ENCODE data around the gene VAV1. TPM values are rescaled to one million over a fixed set of nuclear protein-coding genes. Genes with fewer than 3 reads are reported as not detected.

VAV1 gene
- total RNA-seq, 1 experiment from 2014 or later: 0.05 TPM

- no peak for DNase-seq (ENCODE audit: low read depth, low spot score)
- H3K27me3 ChIP-seq (ENCODE audit: control insufficient read depth, insufficient read depth, low read length): no peaks in the 10 kb centered on the region
- POLR2A ChIA-PET: interaction anchor here (0.6 kb wide), 1 partner anchor 13 kb away, joined by 4 read pairs; no protein-coding TSS in a partner anchor
- H3K9me3 ChIP-seq (ENCODE audit: control insufficient read depth, insufficient read depth, low read depth, low read length): no peaks in the 10 kb centered on the region
- CTCF ChIA-PET: interaction anchor here (1.4 kb wide), 1 partner anchor 124 kb away, joined by 11 read pairs; no protein-coding TSS in a partner anchor
- peak within 1 kb of the TSS; percentile 73 to 81 for H3K4me3 ChIP-seq (ENCODE audit: low read depth in 2 of 2, low read length in 2 of 2)
- H3K36me3 ChIP-seq (ENCODE audit: control insufficient read depth, insufficient read depth, low read length): no peaks in the 10 kb centered on the region; the same call in none of the 2 replicates
- ATAC-seq: peak; percentile 10
- BruUV-seq (replicated peaks): no TSS peak
- intact Hi-C loops (cut with micrococcal nuclease; ENCODE audit: unreplicated experiment) (loop anchor here (2.0 kb wide), 1 partner anchor 123 kb away; no protein-coding TSS in a partner anchor), in situ Hi-C loops (cut with HindIII; ENCODE audit: low pct_unique_long_range_greater_than_20kb, low sequenced_read_pairs) (no loop called here)
- H3K4me1 ChIP-seq (ENCODE audit: control insufficient read depth, insufficient read depth, low read length): peaks cover 33% of the 10 kb centered on the region
- no peak for TF ChIP-seq POLR2AphosphoS5 (IDR thresholded peaks at IDR 0.05; ENCODE audit: low read depth, low read length)
- TF ChIP-seq, protein P1, sequence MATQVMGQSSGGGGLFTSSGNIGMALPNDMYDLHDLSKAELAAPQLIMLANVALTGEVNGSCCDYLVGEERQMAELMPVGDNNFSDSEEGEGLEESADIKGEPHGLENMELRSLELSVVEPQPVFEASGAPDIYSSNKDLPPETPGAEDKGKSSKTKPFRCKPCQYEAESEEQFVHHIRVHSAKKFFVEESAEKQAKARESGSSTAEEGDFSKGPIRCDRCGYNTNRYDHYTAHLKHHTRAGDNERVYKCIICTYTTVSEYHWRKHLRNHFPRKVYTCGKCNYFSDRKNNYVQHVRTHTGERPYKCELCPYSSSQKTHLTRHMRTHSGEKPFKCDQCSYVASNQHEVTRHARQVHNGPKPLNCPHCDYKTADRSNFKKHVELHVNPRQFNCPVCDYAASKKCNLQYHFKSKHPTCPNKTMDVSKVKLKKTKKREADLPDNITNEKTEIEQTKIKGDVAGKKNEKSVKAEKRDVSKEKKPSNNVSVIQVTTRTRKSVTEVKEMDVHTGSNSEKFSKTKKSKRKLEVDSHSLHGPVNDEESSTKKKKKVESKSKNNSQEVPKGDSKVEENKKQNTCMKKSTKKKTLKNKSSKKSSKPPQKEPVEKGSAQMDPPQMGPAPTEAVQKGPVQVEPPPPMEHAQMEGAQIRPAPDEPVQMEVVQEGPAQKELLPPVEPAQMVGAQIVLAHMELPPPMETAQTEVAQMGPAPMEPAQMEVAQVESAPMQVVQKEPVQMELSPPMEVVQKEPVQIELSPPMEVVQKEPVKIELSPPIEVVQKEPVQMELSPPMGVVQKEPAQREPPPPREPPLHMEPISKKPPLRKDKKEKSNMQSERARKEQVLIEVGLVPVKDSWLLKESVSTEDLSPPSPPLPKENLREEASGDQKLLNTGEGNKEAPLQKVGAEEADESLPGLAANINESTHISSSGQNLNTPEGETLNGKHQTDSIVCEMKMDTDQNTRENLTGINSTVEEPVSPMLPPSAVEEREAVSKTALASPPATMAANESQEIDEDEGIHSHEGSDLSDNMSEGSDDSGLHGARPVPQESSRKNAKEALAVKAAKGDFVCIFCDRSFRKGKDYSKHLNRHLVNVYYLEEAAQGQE (IDR thresholded peaks at IDR 0.05; ENCODE audit: insufficient read depth in 1 of 2, low read depth in 2 of 2, low read length in 1 of 2): no peak
- TF ChIP-seq, protein P2, sequence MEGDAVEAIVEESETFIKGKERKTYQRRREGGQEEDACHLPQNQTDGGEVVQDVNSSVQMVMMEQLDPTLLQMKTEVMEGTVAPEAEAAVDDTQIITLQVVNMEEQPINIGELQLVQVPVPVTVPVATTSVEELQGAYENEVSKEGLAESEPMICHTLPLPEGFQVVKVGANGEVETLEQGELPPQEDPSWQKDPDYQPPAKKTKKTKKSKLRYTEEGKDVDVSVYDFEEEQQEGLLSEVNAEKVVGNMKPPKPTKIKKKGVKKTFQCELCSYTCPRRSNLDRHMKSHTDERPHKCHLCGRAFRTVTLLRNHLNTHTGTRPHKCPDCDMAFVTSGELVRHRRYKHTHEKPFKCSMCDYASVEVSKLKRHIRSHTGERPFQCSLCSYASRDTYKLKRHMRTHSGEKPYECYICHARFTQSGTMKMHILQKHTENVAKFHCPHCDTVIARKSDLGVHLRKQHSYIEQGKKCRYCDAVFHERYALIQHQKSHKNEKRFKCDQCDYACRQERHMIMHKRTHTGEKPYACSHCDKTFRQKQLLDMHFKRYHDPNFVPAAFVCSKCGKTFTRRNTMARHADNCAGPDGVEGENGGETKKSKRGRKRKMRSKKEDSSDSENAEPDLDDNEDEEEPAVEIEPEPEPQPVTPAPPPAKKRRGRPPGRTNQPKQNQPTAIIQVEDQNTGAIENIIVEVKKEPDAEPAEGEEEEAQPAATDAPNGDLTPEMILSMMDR (IDR thresholded peaks at IDR 0.05): no peak
- no peak for TF ChIP-seq SIN3A (IDR thresholded peaks at IDR 0.05; ENCODE audit: borderline replicate concordance, insufficient read depth, low read depth, low read length)
- TF ChIP-seq TCF7L2 (IDR thresholded peaks at IDR 0.05; ENCODE audit: low read depth, low read length): no peak
- peak within 1 kb of the TSS; percentile 92 for H3K27ac ChIP-seq (ENCODE audit: low read length)
Observed at GRCh38 chr19:6739390-6739882, 33.1 kb upstream of the VAV1 start, which contains the start of gene TRIP10. TRIP10 (plus strand) TSS chr19:6739680; CDS start chr19:6739762, 82 bp downstream.

DNA sequence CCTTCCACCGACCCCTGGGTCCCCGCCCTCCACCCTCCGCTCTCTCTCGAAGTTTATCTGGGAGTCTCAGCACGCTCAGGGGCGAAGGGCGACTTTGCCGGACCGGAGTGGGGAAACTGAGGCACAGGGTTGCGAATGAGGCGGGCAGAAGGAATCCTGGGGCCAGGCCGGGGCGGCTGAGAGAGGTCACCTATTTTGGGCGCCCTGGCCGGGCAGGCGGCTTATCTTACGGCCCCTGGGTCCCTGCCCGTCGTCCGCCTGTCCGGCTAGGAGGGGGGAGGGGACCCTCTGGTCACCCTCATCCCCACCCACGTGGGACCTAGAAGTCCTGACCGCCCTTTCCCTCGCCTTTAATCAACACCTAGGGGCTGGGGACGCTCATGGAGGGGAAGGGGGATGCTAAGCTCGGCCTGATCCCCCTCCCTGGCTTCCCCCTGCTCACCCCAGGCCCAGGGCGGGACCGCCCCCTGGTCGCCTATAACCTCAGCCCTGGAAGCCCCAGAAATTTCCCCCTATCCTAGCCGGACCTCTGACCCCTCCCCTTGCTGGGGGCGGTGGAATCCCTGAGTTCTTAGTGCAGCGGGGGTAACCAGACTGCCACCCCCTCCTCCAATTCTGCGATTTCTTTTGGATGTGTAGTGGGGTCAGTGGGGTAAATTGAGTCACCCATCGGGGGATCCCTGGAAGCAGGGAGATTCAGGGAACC, 32.5 kb upstream of the VAV1 start:
- CTCF ChIA-PET: no interaction called here

More for the DNA sequence above, 32.5 kb upstream of the VAV1 start:
- ATAC-seq: 0 out of 2 replicates have a peak, but pooled peaks have one; percentile 9
- TF ChIP-seq, protein P1 (IDR thresholded peaks at IDR 0.05; ENCODE audit: insufficient read depth in 1 of 2, low read depth in 2 of 2, low read length in 1 of 2): no peak
- TF ChIP-seq POLR2AphosphoS5 (IDR thresholded peaks at IDR 0.05; ENCODE audit: low read depth, low read length): no peak
- POLR2A ChIA-PET: interaction anchor here (0.6 kb wide), 1 partner anchor 12 kb away, joined by 4 read pairs; no protein-coding TSS in a partner anchor
- peaks cover 37% of the 10 kb centered on the region for H3K4me1 ChIP-seq (ENCODE audit: control insufficient read depth, insufficient read depth, low read length)
- H3K9me3 ChIP-seq (ENCODE audit: control insufficient read depth, insufficient read depth, low read depth, low read length): no peaks in the 10 kb centered on the region
- intact Hi-C loops (cut with micrococcal nuclease; ENCODE audit: unreplicated experiment) (loop anchor here (2.0 kb wide), 1 partner anchor 123 kb away; no protein-coding TSS in a partner anchor), in situ Hi-C loops (cut with HindIII; ENCODE audit: low pct_unique_long_range_greater_than_20kb, low sequenced_read_pairs) (no loop called here)
- H3K36me3 ChIP-seq (ENCODE audit: control insufficient read depth, insufficient read depth, low read length): no peaks in the 10 kb centered on the region; the same call in none of the 2 replicates
- peak overlapping the region; percentile 73 to 81 for H3K4me3 ChIP-seq (ENCODE audit: low read depth in 2 of 2, low read length in 2 of 2)
- no peaks in the 10 kb centered on the region for H3K27me3 ChIP-seq (ENCODE audit: control insufficient read depth, insufficient read depth, low read length)
- TSS peak; percentile 63 for BruUV-seq (replicated peaks)
- peak overlapping the region; percentile 89 for H3K27ac ChIP-seq (ENCODE audit: low read length)
- DNase-seq (ENCODE audit: low read depth, low spot score): no peak
